GM13976 (cell line): ENCODE data around the gene PGAM5.
"Not testable (repeated sequence)": the region's sequence is repeated elsewhere in the genome, so short reads cannot be mapped to it uniquely, and the experiment has no call there.

Experiments used
- DNase-seq: peaks from one replicate; pipeline ENCODE4 v3.0.0; 2012; ENCODE audit warnings: low spot score
- CTCF ChIP-seq: IDR thresholded peaks from 2 replicates; pipeline ENCODE4 v1.5.1; 2012; ENCODE audit warnings: borderline replicate concordance, mild to moderate bottlenecking; ENCODE audit not compliant: insufficient read depth; ENCODE audit errors: extremely low read depth, missing control alignments, control extremely low read depth
- in situ Hi-C: fragments of 300-500 bp; cut with MboI; formaldehyde crosslinking; loops from one replicate; pipeline ENCODE4 v1.12.0; 2022; ENCODE audit warnings: low sequenced_read_pairs, mixed read lengths, inconsistent platforms; ENCODE audit not compliant: unreplicated experiment

Gene PGAM5

GRCh38 chr12:132689227-132689626, 21.4 kb upstream of the PGAM5 start:
- in situ Hi-C loops = no loop called here
- no peak for TF ChIP-seq CTCF
- no peak for DNase-seq

GRCh38 chr12:132690112-132690511, 20.5 kb upstream of the PGAM5 start:
- no peak for TF ChIP-seq CTCF
- no peak for DNase-seq
- in situ Hi-C loops = no loop called here

GRCh38 chr12:132692030-132692429, 18.6 kb upstream of the PGAM5 start:
- in situ Hi-C loops, DNase-seq: not testable (repeated sequence)

GRCh38 chr12:132694888-132695287, 15.8 kb upstream of the PGAM5 start:
- DNase-seq, in situ Hi-C loops: not testable (repeated sequence)

GRCh38 chr12:132695431-132695830, 15.2 kb upstream of the PGAM5 start:
- no peak for TF ChIP-seq CTCF
- in situ Hi-C loops = no loop called here
- no peak for DNase-seq

- in situ Hi-C loops = no loop called here
- no peak for DNase-seq
- no peak for TF ChIP-seq CTCF
Observed at GRCh38 chr12:132698341-132698740, 12.3 kb upstream of the PGAM5 start.

GRCh38 chr12:132700212-132700822, 10.3 kb upstream of the PGAM5 start:
- DNase-seq = no peak
- in situ Hi-C loops = no loop called here
- TF ChIP-seq CTCF = no peak

GRCh38 chr12:132702640-132703039, 8.0 kb upstream of the PGAM5 start:
- no peak for DNase-seq
- TF ChIP-seq CTCF = peak; percentile 12
- in situ Hi-C loops = no loop called here
